ENCODE measurements around the gene ARHGAP24. TPM values are rescaled to one million over a fixed set of nuclear protein-coding genes. Genes with fewer than 3 reads are reported as not detected.

Gene ARHGAP24
- total and polyA plus RNA-seq, 2 donors (not counting 3 experiments of a cell fraction or from before 2014, with no cell fraction given): 52.1 to 79.4 TPM

- Histone ChIP-seq H3K9ac (replicated peaks; ENCODE audit: extremely low read depth, insufficient read depth, low read length) (no peak overlapping the region), H2AFZ (ENCODE audit: low read depth, low read length) (no peak overlapping the region), H3K4me2 (ENCODE audit: insufficient read depth, low read length) (no peak overlapping the region), H3K4me3 (replicated peaks in 1 of 3; ENCODE audit: insufficient read depth in 1 of 3, low read depth in 1 of 3, low read length in 3 of 3) (no peak overlapping the region), H3K27ac (ENCODE audit: insufficient read depth, low read depth, low read length) (no peak overlapping the region), H3K27me3 (ENCODE audit: control insufficient read depth in 2 of 2, insufficient read depth in 2 of 2, low read length in 2 of 2) (peaks cover 0 to 1% of the 10 kb centered on the region in 2 experiments), H3K36me3 (ENCODE audit: control insufficient read depth in 2 of 2, extremely low read depth in 1 of 2, insufficient read depth in 2 of 2, low read length in 2 of 2) (no peaks in the 10 kb centered on the region), H3K79me2 (ENCODE audit: control insufficient read depth, insufficient read depth, low read length) (no peaks in the 10 kb centered on the region), H4K20me1 (replicated peaks; ENCODE audit: control insufficient read depth, extremely low read depth, insufficient read depth, low read length) (no peaks in the 10 kb centered on the region), H3K9me1 (replicated peaks; ENCODE audit: control insufficient read depth, extremely low read depth, insufficient read depth, low read length) (no peaks in the 10 kb centered on the region), H3K9me3 (replicated peaks; ENCODE audit: control insufficient read depth, insufficient read depth, low read length) (no peaks in the 10 kb centered on the region), H3K4me1 (ENCODE audit: control insufficient read depth, extremely low read depth, insufficient read depth, low read length) (no peaks in the 10 kb centered on the region)
- TF ChIP-seq MAX (IDR thresholded peaks at IDR 0.05; ENCODE audit: insufficient read depth, insufficient read length) (no peak), MYC (IDR thresholded peaks at IDR 0.05; ENCODE audit: low read depth, low read length) (no peak), EZH2 (IDR thresholded peaks at IDR 0.05; ENCODE audit: borderline replicate concordance, low read depth, low read length, severe bottlenecking) (no peak)
- FAIRE-seq: no peak
- dilution Hi-C loops (cut with MboI; ENCODE audit: extremely low pct_ligation_motif_present, low sequenced_read_pairs) (no loop called here), intact Hi-C loops (cut with micrococcal nuclease) (no loop called here)
- no TSS peak for BruUV-seq (replicated peaks)
- CTCF ChIA-PET: interaction anchor here (0.7 kb wide), 1 partner anchor 90 kb away, joined by 3 read pairs; no protein-coding TSS in a partner anchor
- POLR2A ChIA-PET: no interaction called here
- no peak for DNase-seq (ENCODE audit: low read depth, low spot score)
Observed at GRCh38 chr4:85522836-85523235, 47.9 kb downstream of the ARHGAP24 start.

DNA sequence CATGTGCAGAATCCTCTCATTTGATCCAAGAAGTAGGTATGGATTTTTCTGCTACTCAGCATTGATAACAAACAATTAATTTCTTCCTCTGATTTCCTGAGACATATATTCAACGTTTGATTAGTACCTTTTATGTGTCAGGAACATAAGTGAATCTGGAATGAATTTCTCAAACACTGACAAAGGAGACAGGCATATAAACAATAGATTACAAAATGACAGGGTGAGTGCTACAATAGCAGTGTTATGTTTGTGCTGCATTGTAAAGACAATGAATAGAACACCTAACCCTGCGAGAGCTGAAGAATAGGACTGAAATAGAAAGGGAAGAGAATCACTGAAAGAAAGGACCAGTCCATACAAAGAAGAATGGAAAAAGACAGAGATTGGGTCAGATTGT is 52.9 kb downstream of the ARHGAP24 start:
- FAIRE-seq: no peak

More for the DNA sequence above, 52.9 kb downstream of the ARHGAP24 start:
- no peak overlapping the region for H3K4me3 ChIP-seq (replicated peaks in 1 of 3; ENCODE audit: insufficient read depth in 1 of 3, low read depth in 1 of 3, low read length in 3 of 3)
- no peaks in the 10 kb centered on the region for H3K9me3 ChIP-seq (replicated peaks; ENCODE audit: control insufficient read depth, insufficient read depth, low read length)
- no TSS peak for BruUV-seq (replicated peaks)
- H4K20me1 ChIP-seq (replicated peaks; ENCODE audit: control insufficient read depth, extremely low read depth, insufficient read depth, low read length): no peaks in the 10 kb centered on the region
- intact Hi-C loops (cut with micrococcal nuclease): no loop called here
- no peak overlapping the region for H3K4me2 ChIP-seq (ENCODE audit: insufficient read depth, low read length)
- DNase-seq (ENCODE audit: low read depth, low spot score): no peak
- no peak for TF ChIP-seq JUN (IDR thresholded peaks at IDR 0.05; ENCODE audit: borderline replicate concordance, insufficient read depth, insufficient read length, low read depth)
- TF ChIP-seq EZH2 (IDR thresholded peaks at IDR 0.05; ENCODE audit: borderline replicate concordance, low read depth, low read length, severe bottlenecking): no peak
- no peak for TF ChIP-seq FOS (IDR thresholded peaks at IDR 0.05; ENCODE audit: borderline replicate concordance, insufficient read depth, low read length)
- no peak for TF ChIP-seq POLR2AphosphoS5 (IDR thresholded peaks at IDR 0.05; ENCODE audit: insufficient read depth, low read depth, low read length)
- TF ChIP-seq MYC (IDR thresholded peaks at IDR 0.05; ENCODE audit: low read depth, low read length): no peak
- TF ChIP-seq POLR2A (IDR thresholded peaks at IDR 0.05; ENCODE audit: low read depth, low read length): no peak
- no peak for TF ChIP-seq GATA2 (IDR thresholded peaks at IDR 0.05; ENCODE audit: insufficient read depth, insufficient read length, low read depth, low read length)
- TF ChIP-seq, protein P1, sequence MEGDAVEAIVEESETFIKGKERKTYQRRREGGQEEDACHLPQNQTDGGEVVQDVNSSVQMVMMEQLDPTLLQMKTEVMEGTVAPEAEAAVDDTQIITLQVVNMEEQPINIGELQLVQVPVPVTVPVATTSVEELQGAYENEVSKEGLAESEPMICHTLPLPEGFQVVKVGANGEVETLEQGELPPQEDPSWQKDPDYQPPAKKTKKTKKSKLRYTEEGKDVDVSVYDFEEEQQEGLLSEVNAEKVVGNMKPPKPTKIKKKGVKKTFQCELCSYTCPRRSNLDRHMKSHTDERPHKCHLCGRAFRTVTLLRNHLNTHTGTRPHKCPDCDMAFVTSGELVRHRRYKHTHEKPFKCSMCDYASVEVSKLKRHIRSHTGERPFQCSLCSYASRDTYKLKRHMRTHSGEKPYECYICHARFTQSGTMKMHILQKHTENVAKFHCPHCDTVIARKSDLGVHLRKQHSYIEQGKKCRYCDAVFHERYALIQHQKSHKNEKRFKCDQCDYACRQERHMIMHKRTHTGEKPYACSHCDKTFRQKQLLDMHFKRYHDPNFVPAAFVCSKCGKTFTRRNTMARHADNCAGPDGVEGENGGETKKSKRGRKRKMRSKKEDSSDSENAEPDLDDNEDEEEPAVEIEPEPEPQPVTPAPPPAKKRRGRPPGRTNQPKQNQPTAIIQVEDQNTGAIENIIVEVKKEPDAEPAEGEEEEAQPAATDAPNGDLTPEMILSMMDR (IDR thresholded peaks at IDR 0.05; ENCODE audit: extremely low read depth in 1 of 2, insufficient read depth in 1 of 2, low read depth in 1 of 2, low read length in 2 of 2): no peak
- no peak for TF ChIP-seq MAX (IDR thresholded peaks at IDR 0.05; ENCODE audit: insufficient read depth, insufficient read length)
- ChIA-PET CTCF (no interaction called here), POLR2A (no interaction called here)
- H3K9ac ChIP-seq (replicated peaks; ENCODE audit: extremely low read depth, insufficient read depth, low read length): no peak overlapping the region
- dilution Hi-C loops (cut with MboI; ENCODE audit: extremely low pct_ligation_motif_present, low sequenced_read_pairs): no loop called here
- no peaks in the 10 kb centered on the region for H3K4me1 ChIP-seq (ENCODE audit: control insufficient read depth, extremely low read depth, insufficient read depth, low read length)
- H3K9me1 ChIP-seq (replicated peaks; ENCODE audit: control insufficient read depth, extremely low read depth, insufficient read depth, low read length): no peaks in the 10 kb centered on the region
- H3K36me3 ChIP-seq (ENCODE audit: control insufficient read depth in 2 of 2, extremely low read depth in 1 of 2, insufficient read depth in 2 of 2, low read length in 2 of 2): no peaks in the 10 kb centered on the region
- H3K79me2 ChIP-seq (ENCODE audit: control insufficient read depth, insufficient read depth, low read length): no peaks in the 10 kb centered on the region
- peaks cover 0 to 1% of the 10 kb centered on the region in 2 experiments for H3K27me3 ChIP-seq (ENCODE audit: control insufficient read depth in 2 of 2, insufficient read depth in 2 of 2, low read length in 2 of 2)
- no peak overlapping the region for H3K27ac ChIP-seq (ENCODE audit: insufficient read depth, low read depth, low read length)
- H2AFZ ChIP-seq (ENCODE audit: low read depth, low read length): no peak overlapping the region

Data from endothelial cell of umbilical vein (primary cell).